NCI-H774 (cell line): ENCODE results near the gene CACNA1F.
A peak's percentile ranks its signal among the peaks of the same experiment; 100 is the strongest.
"Not testable (repeated sequence)": the region's sequence is repeated elsewhere in the genome, so short reads cannot be mapped to it uniquely, and the experiment has no call there.

ENCODE experiments used
- DNase-seq: peaks from one replicate; lab custom pipeline; 2025; lab: John Stamatoyannopoulos, UW

Gene CACNA1F

DNA sequence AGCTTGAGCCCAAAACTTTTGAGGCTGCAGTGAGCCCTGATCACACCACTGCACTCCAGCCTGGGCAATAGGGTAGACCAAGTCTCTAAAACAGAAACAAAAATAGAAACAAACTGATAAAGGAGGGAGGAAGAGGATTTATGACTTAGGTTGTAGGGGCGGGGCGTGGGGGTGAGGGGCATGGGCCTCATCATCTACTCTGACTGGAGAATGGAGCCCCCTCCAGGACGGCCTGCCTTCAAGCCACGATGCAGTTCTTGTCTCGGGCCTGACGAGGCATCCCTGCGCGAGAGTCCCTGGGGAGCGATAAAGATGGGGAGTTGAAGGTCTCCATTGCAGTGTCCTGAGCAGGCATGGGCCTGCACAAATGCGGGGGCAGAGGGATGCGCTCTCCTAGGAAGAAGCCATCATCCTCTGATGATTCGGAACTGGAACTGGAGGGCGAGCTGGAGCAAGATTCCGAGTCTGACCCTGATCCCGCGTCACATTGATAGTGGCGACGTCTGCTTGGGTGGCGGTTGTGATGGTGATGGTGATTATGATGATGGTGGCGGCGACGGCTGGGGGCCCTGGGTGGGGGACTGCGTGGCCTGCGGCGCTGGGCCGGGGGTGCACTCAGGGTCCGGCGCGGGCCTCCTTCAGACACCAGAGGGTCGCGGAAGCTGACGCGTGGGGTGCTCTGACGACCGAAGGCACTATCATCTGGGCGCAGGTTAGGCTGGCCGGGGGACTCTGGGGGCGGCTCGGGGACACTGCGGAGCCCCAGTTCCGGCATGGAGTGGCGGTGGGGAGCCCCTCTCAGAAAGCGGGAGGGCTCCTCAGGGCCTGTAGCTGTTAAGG lies 57.5 kb downstream of the CACNA1F start:
- no peak for DNase-seq

- no peak for DNase-seq
Measured at GRCh38 chrX:49174723-49175122, 58.4 kb downstream of the CACNA1F start.

GRCh38 chrX:49173544-49173943 lies 59.6 kb downstream of the CACNA1F start:
- not testable (repeated sequence) for DNase-seq

- peak; percentile 51 for DNase-seq
Measured at GRCh38 chrX:49172280-49172780, 60.8 kb downstream of the CACNA1F start.

- DNase-seq, result peak; percentile 31
Measured at GRCh38 chrX:49171752-49172279, 61.3 kb downstream of the CACNA1F start, which contains the start of gene PLP2. PLP2 (plus strand) TSS chrX:49171898; CDS start chrX:49172001, 103 bp downstream.

DNA sequence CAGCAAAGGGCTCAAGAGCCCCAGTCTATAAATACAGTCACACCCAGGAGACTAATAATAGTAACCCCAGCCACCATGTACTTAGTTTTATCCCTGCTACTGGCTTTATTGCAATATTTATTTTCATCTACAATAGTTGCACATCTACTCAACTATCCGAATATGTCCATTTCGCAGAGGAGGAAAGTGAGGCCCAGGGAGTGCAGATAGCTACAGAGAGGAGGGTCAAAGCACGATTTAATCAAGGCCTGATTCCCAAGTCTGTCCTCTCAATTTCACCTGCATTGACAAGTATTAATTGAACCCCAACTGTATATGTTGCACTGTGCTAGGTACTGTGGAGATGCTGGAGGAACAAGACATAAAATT lies 65.4 kb downstream of the CACNA1F start:
- no peak for DNase-seq

- peak; percentile 26 for DNase-seq
Measured at GRCh38 chrX:49166914-49167739, 66.0 kb downstream of the CACNA1F start.

GRCh38 chrX:49165901-49166881 lies 66.9 kb downstream of the CACNA1F start:
- DNase-seq, result peak; percentile 90

GRCh38 chrX:49164589-49165360 lies 68.4 kb downstream of the CACNA1F start:
- DNase-seq, result no peak

DNA sequence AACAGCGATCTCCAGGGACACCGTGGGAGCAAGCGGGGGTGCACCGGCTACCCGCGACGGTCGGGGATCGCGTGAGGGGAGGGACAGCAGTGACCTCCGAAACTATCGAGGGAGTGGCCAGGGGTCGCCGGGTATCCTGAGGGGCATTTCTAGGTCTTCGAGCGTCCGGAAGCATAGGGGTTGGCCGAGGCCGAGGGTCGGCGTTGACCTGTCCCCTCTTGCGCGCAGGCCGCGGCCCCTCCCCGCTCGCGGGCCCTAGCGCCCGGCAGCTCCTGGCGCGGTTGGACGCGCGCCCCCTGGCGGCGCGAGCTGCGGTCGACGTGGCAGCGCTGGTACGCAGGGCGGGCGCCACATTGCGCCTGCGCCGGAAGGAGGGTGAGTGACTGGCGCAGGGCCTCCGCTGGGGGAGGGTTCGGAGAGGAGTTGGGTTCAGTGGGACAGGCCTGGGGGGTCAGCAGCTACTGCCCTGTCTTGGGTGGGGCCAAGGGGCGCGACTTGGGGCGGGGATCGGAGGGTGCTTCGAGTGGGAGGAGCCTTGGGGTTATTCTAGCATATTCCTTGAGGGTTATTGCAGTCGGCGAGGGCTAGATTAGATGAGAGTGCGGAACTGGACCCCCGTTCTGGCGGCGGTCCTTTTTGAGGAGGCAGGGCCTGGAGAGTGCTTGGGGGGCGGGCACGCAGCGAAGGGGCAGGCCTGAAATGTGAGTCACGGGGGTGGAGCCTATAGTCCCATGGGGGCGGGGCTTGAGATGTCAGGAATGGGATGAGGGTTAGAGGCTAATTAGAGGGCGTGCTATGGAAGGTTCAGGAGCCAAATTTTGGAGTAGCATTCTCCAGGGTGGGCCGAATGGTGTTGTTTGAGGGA lies 69.4 kb downstream of the CACNA1F start:
- peak; percentile 69 for DNase-seq

DNA sequence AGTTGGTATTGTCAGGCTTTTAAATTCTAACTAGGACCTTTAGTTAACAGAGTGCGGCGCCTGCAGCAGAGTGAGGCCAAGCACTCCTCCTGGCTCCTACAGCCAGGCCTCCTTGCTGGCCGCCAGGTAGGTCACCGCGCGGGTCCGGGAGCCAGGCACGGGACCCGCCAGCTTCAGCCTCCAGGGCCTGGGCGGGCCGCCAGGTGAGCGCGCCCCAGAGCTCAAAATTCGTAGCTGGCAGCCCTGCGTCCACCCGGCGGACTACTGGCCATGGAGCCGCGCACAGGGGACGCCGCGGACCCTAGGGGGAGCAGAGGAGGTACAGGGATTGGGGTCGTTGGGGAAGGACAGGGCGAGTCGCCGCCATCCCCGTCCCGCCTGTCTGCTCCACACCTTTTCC lies 70.5 kb downstream of the CACNA1F start, which contains the start of gene MAGIX:
Gene MAGIX, plus strand, starts transcription at position 139 of the 400 bp plus-strand sequence. Its CDS starts 132 bp downstream, at position 271.
- no peak for DNase-seq

DNA sequence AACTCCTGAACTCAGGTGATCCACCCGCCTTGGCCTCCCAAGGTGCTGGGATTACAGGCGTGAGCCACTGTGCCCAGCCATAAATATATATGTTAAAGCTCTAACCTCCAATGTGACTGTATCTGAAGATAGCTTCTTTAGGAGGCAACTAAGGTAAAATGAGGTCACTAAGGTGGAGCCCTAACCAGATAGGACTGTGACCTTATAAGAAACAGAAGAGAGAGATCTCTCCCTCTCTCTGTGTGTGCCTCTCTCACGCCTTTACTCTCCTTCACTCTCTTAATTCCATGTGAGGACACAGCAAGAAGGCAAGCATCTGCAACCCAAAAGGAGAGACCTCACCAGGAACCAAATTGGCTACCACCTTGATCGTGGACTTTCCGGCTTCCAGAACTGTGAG lies 71.5 kb downstream of the CACNA1F start:
- DNase-seq, result no peak

GRCh38 chrX:49160908-49161307 lies 72.2 kb downstream of the CACNA1F start:
- DNase-seq, result no peak

GRCh38 chrX:49157194-49157593 lies 75.9 kb downstream of the CACNA1F start:
- no peak for DNase-seq

DNA sequence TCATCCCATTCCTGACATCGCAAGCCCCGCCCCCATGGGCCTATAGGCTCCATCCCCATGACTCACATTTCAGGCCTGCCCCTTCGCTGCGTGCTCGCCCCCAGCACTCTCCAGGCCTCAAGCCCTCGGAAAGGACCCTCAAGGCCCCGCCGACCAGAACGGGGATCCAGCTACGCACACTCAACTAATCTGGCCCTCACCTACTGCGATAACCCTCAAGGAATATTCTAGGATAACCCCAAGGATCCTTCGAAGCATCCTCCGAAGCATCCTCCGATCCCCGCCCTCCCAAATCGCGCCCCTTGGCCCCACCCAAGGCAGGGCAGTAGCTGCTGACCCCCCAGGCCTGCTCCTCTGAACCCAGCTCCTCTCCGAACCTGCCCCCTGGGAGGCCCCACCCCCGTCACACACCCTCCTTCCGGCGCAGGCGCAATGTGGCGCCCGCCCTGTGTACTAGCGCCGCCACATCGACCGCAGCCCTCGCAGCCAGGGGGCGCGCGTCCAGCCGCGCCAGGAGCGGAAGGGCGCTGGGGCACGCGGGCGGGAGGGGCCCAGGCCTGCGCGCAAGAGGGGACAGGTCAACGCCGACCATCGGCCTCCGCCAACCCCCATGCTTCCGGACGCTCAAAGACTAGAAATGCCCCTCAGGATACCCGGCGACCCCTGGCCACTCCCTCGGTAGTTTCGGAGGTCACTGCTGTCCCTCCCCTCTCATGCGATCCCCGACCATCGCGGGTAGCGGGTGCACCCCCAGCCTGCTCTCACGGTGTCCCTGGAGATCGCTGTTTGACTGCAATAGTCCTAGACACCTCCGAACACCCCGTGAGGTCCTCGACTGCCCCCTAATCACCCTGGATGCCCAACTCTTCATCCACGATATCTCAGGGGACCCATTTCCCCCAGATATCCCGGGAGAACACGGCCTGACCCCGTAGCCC lies 77.0 kb downstream of the CACNA1F start:
- peak; percentile 76 for DNase-seq

DNA sequence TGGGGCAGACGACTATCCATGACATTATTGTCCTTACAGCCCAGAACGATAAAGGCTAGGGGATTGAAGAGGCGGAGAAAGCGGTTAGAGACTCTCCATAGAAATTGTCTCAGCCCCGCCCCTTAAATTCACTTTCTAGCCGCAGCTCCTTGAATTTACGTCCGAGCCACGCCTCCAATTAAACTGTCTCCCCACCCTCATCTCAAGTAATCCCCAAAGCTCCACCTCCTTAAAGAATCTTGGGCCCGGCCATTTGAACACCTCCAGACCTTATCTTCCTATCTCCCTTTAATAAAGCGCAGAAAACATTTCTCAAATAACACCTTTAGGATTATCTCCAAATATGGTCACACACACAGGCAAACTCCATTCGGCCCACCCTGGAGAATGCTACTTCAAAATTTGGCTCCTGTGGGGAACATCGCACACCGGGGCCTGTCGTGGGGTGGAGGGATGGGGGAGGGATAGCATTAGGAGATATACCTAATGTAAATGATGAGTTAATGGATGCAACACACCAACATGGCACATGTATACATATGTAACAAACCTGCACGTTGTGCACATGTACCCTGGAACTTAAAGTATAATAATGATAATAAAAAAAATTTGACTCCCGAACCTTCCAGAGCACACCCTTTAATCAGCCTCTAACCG lies 77.8 kb downstream of the CACNA1F start:
- DNase-seq, result no peak
